Central memory CD8-positive, alpha-beta T cell (primary cell): ENCODE measurements around the gene FBXO46.
"Not testable (repeated sequence)": the region's sequence is repeated elsewhere in the genome, so short reads cannot be mapped to it uniquely, and the experiment has no call there.

Experiments used
- ATAC-seq: fragments of 150-1000 bp; cut with Tn5 transposase; replicated peaks from 2 replicates; pipeline ENCODE4 v1.10.0; 2022; ENCODE audit warnings: mild to moderate bottlenecking, moderate FRiP score, moderate number of reproducible peaks; ENCODE audit not compliant: poor library complexity, severe bottlenecking; ENCODE audit errors: extremely low read depth
- DNase-seq, 2 donors: peaks; one replicate each; pipeline ENCODE4 v3.0.0; 2021; ENCODE audit warnings: low spot score in 2 of 2
- H3K27ac Mint-ChIP-seq: one replicate; pipeline ENCODE4 v1.8.0; 2022; ENCODE audit warnings: low read depth, mild to moderate bottlenecking, moderate library complexity, mixed read lengths
- H3K27me3 Mint-ChIP-seq: one replicate; pipeline ENCODE4 v1.8.0; 2022; ENCODE audit warnings: mixed read lengths
- H3K36me3 Mint-ChIP-seq: one replicate; pipeline ENCODE4 v1.8.0; 2022; ENCODE audit warnings: mild to moderate bottlenecking, moderate library complexity, mixed read lengths; ENCODE audit not compliant: insufficient read depth
- H3K4me1 Mint-ChIP-seq: one replicate; pipeline ENCODE4 v1.8.0; 2022; ENCODE audit warnings: mixed read lengths
- H3K4me3 Mint-ChIP-seq: one replicate; pipeline ENCODE4 v1.8.0; 2022; ENCODE audit warnings: mild to moderate bottlenecking, moderate library complexity, mixed read lengths
- H3K9me3 Mint-ChIP-seq: one replicate; pipeline ENCODE4 v1.8.0; 2022; ENCODE audit warnings: mixed read lengths

The FBXO46 gene

DNA sequence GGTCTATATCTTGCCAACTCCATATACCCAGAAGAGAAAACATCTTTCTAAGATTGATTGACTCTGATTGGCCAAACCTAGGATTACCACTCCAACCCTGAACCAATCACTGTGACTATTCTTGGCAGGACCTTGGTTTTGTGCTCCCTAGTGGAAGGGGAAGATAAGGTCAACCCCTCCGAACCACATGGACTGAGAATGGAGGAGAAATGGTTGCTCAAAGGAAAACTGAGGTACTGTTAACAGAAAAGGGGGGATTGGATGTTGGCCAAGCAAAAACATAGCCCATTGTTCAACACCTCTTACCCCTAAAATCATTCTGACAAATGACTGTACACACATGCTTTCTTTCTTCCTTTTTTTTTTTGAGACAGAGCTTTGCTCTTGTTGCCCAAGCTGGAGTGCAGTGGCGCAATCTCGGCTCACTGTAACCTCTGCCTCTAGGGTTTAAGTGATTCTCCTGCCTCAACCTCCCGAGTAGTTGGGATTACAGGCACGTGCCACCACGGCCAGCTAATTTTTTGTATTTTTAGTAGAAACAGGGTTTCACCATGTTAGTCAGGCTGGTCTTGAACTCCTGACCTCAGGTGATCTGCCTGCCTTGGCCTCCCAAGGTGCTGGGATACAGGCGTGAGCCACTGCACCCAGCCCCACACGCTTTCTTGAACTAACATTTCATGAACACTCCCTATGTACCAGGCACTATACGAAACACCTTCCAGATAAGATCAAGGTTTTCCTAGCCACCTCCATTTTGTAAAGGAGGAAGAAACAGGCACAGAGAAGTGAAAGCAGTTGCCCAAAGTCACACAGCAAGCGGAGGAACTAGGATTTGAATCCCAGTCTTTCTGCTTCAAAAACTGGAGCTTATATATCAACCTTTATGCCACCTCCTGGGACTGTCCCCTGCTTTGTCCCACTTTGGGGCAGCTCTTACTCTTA, 9.1 kb upstream of the FBXO46 start:
- H3K27ac Mint-ChIP-seq: no peak overlapping the region
- H3K4me3 Mint-ChIP-seq: no peak overlapping the region
- no peak for ATAC-seq
- no peaks in the 10 kb centered on the region for H3K9me3 Mint-ChIP-seq
- no peaks in the 10 kb centered on the region for H3K4me1 Mint-ChIP-seq
- H3K36me3 Mint-ChIP-seq: peaks cover 1% of the 10 kb centered on the region
- peaks cover 21% of the 10 kb centered on the region for H3K27me3 Mint-ChIP-seq
- no peak for DNase-seq

- H3K27ac Mint-ChIP-seq: no peak within 1 kb of the TSS
- H3K36me3 Mint-ChIP-seq: peaks cover 10% of the 10 kb centered on the region
- no peak for ATAC-seq
- no peak for DNase-seq
- peaks cover 23% of the 10 kb centered on the region for H3K4me1 Mint-ChIP-seq
- H3K9me3 Mint-ChIP-seq: no peaks in the 10 kb centered on the region
- no peak within 1 kb of the TSS for H3K4me3 Mint-ChIP-seq
- peaks cover 5% of the 10 kb centered on the region for H3K27me3 Mint-ChIP-seq
These were observed 2.6 kb upstream of the FBXO46 start, which contains the start of gene MEIOSIN for GRCh38 chr19:45733160-45733810. MEIOSIN (plus strand) TSS chr19:45733439; CDS start chr19:45735377, 1,938 bp downstream.

- peaks cover 11% of the 10 kb centered on the region for H3K36me3 Mint-ChIP-seq
These were observed 851 bp downstream of the FBXO46 start for GRCh38 chr19:45729800-45730290.

GRCh38 chr19:45728683-45729082, 2.0 kb downstream of the FBXO46 start:
- H3K27me3 Mint-ChIP-seq, H3K27ac Mint-ChIP-seq, ATAC-seq, DNase-seq, H3K9me3 Mint-ChIP-seq: not testable (repeated sequence)
- Mint-ChIP-seq H3K4me3 (peak overlapping the region; percentile 91), H3K4me1 (peaks cover 34% of the 10 kb centered on the region), H3K36me3 (peaks cover 15% of the 10 kb centered on the region)

More at GRCh38 chr19:45729800-45730290, 851 bp downstream of the FBXO46 start:
- no peak for ATAC-seq
- Mint-ChIP-seq H3K4me3 (peak overlapping the region; percentile 91), H3K9me3 (no peaks in the 10 kb centered on the region), H3K4me1 (peaks cover 28% of the 10 kb centered on the region), H3K27ac (peak overlapping the region; percentile 95), H3K27me3 (no peaks in the 10 kb centered on the region)
- no peak for DNase-seq

DNA sequence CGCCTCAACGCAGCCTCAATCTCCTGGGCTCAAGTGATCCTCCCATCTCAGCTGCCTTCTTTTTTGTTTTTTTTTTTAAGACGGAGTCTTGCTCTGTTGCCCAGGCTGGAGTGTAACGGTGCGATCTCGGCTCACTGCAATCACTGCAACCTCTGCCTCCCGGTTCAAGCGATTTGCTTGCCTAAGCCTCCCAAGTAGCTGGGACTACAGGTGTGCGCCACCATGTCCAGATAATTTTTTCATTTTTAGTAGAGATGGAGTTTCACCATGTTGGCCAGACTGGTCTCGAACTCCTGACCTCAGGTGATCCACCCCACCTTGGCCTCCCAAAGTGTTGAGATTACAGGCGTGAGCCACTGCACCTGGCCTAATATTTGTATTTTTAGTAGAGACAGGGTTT, 10.6 kb downstream of the FBXO46 start:
- Mint-ChIP-seq H3K4me1 (peaks cover 37% of the 10 kb centered on the region), H3K36me3 (peaks cover 24% of the 10 kb centered on the region)
- not testable (repeated sequence) for H3K4me3 Mint-ChIP-seq

GRCh38 chr19:45717983-45718650, 12.6 kb downstream of the FBXO46 start:
- Mint-ChIP-seq H3K36me3 (peaks cover 18% of the 10 kb centered on the region), H3K27me3 (no peaks in the 10 kb centered on the region), H3K4me3 (peak overlapping the region; percentile 94), H3K27ac (peak overlapping the region; percentile 87), H3K4me1 (peaks cover 30% of the 10 kb centered on the region), H3K9me3 (no peaks in the 10 kb centered on the region)
- DNase-seq (no peak), ATAC-seq (no peak)

More for the DNA sequence above, 10.6 kb downstream of the FBXO46 start:
- not testable (repeated sequence) for H3K27me3 Mint-ChIP-seq, H3K9me3 Mint-ChIP-seq, ATAC-seq, H3K27ac Mint-ChIP-seq, DNase-seq

GRCh38 chr19:45717131-45717982, 13.3 kb downstream of the FBXO46 start:
- ATAC-seq (peak; percentile 98), DNase-seq (peak; percentile 91 to 97)
- Mint-ChIP-seq H3K27me3 (no peaks in the 10 kb centered on the region), H3K9me3 (no peaks in the 10 kb centered on the region), H3K4me3 (peak overlapping the region; percentile 94), H3K36me3 (peaks cover 17% of the 10 kb centered on the region), H3K27ac (peak overlapping the region; percentile 87), H3K4me1 (peaks cover 30% of the 10 kb centered on the region)

DNA sequence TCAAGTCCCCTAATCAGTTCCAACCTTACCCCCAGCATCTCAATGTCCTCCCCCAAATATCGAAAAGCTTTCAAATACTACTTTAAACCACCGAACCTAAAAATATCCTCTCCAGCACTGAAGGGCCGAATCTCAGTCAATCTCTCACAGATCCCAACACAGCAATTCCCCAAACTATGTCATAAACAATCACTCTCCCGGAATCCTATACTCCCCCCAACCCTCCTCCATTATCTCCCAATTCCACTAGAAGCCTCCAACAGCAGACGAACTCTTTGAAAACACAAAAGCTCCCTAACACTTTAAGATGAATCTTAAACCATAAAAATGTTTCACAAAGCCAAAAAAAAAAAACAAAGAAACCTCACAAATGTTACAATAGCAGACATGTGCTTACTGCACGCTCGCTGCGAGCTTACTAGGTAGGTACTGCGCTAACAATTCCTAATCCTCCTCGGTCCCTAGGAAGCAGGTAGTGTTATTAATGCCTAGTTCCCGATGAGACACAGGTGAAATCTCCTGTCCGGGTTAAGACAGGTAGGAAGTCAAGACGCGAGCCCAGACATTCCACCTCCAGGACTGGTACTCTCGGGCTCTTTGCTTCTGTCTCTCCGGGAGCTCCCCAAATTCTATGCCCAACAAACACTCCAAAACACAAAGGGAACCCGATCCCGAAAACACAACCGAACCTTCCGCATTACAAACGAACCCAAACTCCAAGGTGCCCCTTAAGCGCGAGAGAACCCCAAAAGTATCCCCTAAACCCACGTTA, 14.2 kb downstream of the FBXO46 start:
- H3K4me3 Mint-ChIP-seq: peak overlapping the region; percentile 94
- no peaks in the 10 kb centered on the region for H3K27me3 Mint-ChIP-seq
- no peak for ATAC-seq
- H3K27ac Mint-ChIP-seq: peak overlapping the region; percentile 87
- no peak for DNase-seq
- peaks cover 12% of the 10 kb centered on the region for H3K36me3 Mint-ChIP-seq
- no peaks in the 10 kb centered on the region for H3K9me3 Mint-ChIP-seq
- peaks cover 30% of the 10 kb centered on the region for H3K4me1 Mint-ChIP-seq

DNA sequence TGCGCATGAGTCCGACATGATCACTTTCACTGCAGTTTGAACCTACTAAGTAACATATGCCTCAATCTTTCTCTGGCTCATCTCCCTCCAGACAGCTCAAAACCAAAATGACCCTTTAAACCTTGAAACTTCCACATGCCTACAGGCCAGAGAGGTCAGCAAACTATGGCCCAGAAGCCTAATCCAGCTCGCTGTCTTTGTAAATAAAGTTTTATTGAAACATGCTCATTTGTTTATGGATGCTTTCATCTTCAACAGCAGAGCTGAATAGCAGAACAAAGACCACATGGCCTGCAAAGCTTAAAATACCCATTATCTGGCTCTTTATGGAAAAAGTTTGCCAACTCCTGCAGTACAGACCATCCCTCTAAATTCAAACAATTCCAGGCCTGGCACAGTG, 15.6 kb downstream of the FBXO46 start:
- Mint-ChIP-seq H3K4me1 (peaks cover 40% of the 10 kb centered on the region), H3K9me3 (no peaks in the 10 kb centered on the region), H3K36me3 (peaks cover 19% of the 10 kb centered on the region), H3K27ac (no peak overlapping the region), H3K4me3 (no peak overlapping the region), H3K27me3 (no peaks in the 10 kb centered on the region)
- DNase-seq (no peak), ATAC-seq (no peak)

DNA sequence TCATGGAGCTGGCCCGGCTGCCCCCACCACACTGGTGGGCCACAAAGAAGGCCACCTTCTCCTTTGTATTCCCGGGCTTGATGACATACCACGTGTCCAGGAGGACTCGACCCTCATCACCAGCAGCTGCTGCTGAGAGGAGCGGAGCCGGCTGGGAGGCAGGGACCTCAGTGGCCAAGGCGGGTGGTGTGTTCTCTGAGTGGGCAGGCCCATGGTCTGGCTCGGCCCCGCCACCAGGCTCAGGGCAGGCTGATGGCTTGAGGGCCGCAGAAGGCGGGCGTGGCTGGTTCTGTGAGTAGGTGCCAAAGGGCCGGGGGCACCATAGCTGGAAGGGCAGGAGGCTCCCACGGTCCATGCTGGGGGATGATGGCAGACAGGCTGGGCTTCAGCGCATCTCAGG, 17.6 kb downstream of the FBXO46 start:
- Mint-ChIP-seq H3K27ac (no peak overlapping the region), H3K4me1 (peaks cover 33% of the 10 kb centered on the region), H3K36me3 (peaks cover 19% of the 10 kb centered on the region), H3K4me3 (no peak overlapping the region), H3K27me3 (no peaks in the 10 kb centered on the region), H3K9me3 (no peaks in the 10 kb centered on the region)
- ATAC-seq: no peak
- DNase-seq: no peak

- no peak for ATAC-seq
- H3K9me3 Mint-ChIP-seq: no peaks in the 10 kb centered on the region
- H3K27me3 Mint-ChIP-seq: no peaks in the 10 kb centered on the region
- no peak overlapping the region for H3K4me3 Mint-ChIP-seq
- peaks cover 19% of the 10 kb centered on the region for H3K36me3 Mint-ChIP-seq
- no peak for DNase-seq
- no peak overlapping the region for H3K27ac Mint-ChIP-seq
- peaks cover 30% of the 10 kb centered on the region for H3K4me1 Mint-ChIP-seq
These were observed 18.0 kb downstream of the FBXO46 start for GRCh38 chr19:45712699-45713067.
